HUES64 (cell line): ENCODE measurements around the gene PTPRN2.
A peak's percentile ranks its signal among the peaks of the same experiment; 100 is the strongest.
"Not testable (repeated sequence)": the region's sequence is repeated elsewhere in the genome, so short reads cannot be mapped to it uniquely, and the experiment has no call there.

Experiments used
- H3K27ac ChIP-seq: 2 replicates; pipeline ENCODE4 v1.7.0; 2013; ENCODE audit warnings: low read depth, low read length, inconsistent platforms
- H3K27me3 ChIP-seq: 2 replicates; pipeline ENCODE4 v1.6.1; 2013; ENCODE audit warnings: mild to moderate bottlenecking, low read length; ENCODE audit not compliant: insufficient read depth
- H3K36me3 ChIP-seq: 2 replicates; pipeline ENCODE4 v1.6.1; 2013; ENCODE audit warnings: mild to moderate bottlenecking, low read length; ENCODE audit not compliant: insufficient read depth
- H3K4me1 ChIP-seq: 2 replicates; pipeline ENCODE4 v1.6.1; 2013; ENCODE audit warnings: mild to moderate bottlenecking, low read length, moderate library complexity; ENCODE audit not compliant: insufficient read depth
- H3K4me3 ChIP-seq: 2 replicates; pipeline ENCODE4 v1.5.1; 2013; ENCODE audit warnings: mild to moderate bottlenecking, low read length, moderate library complexity
- H3K9ac ChIP-seq: 2 replicates; pipeline ENCODE4 v1.6.1; 2013; ENCODE audit warnings: mild to moderate bottlenecking, low read depth, low read length
- H3K9me3 ChIP-seq: 2 replicates; pipeline ENCODE4 v1.6.1; 2013; ENCODE audit warnings: low read depth, low read length; ENCODE audit not compliant: insufficient read depth
- whole genome bisulfite sequencing: fragments of 150-250, 120-280 bp; methylation state at CpG from one replicate; pipeline ENCODE4 v1.1.7; 2013; ENCODE audit warnings: missing lambda C conversion rate; 5-methylcytosine and 5-hydroxymethylcytosine counted together

The PTPRN2 gene

DNA sequence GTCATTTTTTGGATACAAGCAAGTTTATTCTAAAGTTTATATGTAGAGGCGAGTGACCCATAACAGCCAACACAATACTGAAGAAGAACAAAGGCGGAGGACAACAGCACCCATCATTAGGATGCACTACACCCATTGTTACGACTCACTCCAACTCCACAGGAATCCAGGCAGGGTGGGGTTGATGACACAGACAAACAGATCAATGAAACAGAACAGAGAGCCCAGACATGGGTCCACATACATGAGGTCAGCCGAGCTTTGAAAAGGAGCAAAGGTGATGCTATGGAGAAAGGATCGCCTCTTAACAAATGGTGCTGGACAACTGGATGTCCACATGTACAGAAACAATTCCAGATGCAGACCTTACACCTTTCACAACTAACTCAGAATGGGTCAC lies 426.4 kb downstream of the PTPRN2 start:
- H3K4me1 ChIP-seq, result no peaks in the 10 kb centered on the region
- WGBS, result 82% methylated on average over 5 of the region's 5 CpGs
- H3K27me3 ChIP-seq, result no peaks in the 10 kb centered on the region
- no peak overlapping the region for H3K27ac ChIP-seq
- peaks cover 89% of the 10 kb centered on the region for H3K9me3 ChIP-seq
- H3K9ac ChIP-seq, result no peak overlapping the region
- H3K4me3 ChIP-seq, result no peak overlapping the region
- no peaks in the 10 kb centered on the region for H3K36me3 ChIP-seq

DNA sequence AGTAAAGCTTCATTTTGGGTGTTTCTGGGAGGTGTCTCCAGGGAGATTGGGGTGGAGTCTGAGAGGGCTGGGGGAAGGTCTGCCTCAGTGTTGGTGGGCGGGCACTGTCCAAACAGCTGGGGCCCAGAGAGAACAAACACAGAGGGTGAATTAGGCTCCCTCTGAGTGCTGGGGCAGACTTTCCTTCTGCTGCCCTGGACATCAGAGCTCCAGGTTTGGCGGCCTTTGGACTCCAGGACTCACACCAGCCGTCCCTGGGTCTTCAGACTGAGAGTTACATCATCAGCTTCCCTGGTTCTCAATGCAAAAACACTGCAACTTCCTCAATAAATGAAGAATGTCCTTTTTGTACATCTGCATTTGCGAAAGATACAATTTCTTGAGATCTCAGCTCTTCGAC lies 427.4 kb downstream of the PTPRN2 start:
- WGBS, result 78% methylated on average over 5 of the region's 5 CpGs

DNA sequence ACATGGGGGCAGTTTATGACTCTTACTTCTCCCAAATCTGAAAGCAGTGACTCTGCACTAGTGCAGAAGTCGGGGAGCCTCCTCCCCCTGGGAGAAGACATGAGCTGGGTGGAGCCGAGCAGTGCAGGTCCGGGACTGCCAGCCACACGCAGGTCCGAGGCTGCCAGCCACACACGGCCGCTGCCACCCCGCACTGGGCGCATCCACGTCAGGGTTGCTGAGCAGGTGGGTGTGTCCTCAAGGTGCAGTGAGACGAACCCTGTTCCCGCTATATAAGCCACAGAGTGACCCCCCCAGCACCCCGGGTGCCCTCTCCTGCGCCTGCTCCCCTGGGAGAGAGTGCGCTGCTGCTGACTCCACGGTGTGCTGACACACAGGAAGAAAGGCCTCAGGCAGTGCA lies 430.2 kb downstream of the PTPRN2 start:
- H3K4me3 ChIP-seq, result no peak overlapping the region
- peaks cover 93% of the 10 kb centered on the region for H3K9me3 ChIP-seq
- no peak overlapping the region for H3K27ac ChIP-seq
- no peak overlapping the region for H3K9ac ChIP-seq
- no peaks in the 10 kb centered on the region for H3K27me3 ChIP-seq
- H3K36me3 ChIP-seq, result no peaks in the 10 kb centered on the region
- H3K4me1 ChIP-seq, result no peaks in the 10 kb centered on the region
- WGBS, result 86% methylated on average over 16 of the region's 16 CpGs

More for the DNA sequence above, 427.4 kb downstream of the PTPRN2 start:
- H3K9me3 ChIP-seq, result peaks cover 91% of the 10 kb centered on the region
- no peak overlapping the region for H3K27ac ChIP-seq
- H3K4me3 ChIP-seq, result no peak overlapping the region
- H3K4me1 ChIP-seq, result no peaks in the 10 kb centered on the region
- H3K27me3 ChIP-seq, result no peaks in the 10 kb centered on the region
- no peak overlapping the region for H3K9ac ChIP-seq
- H3K36me3 ChIP-seq, result no peaks in the 10 kb centered on the region

DNA sequence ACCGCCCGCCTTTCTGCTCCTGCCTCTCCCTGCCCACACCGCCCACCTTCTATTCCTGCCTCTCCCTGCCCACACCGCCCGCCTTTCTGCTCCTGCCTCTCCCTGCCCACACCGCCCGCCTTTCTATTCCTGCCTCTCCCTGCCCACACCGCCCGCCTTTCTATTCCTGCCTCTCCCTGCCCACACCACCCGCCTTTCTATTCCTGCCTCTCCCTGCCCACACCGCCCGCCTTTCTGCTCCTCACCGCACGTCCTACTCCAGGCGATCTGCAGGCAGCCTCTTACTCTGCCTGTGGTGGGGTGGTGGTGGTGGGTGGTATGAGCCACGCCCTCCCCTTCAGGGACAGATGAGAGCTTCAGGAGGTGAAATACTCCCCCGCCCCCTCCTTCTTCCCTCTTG lies 436.4 kb downstream of the PTPRN2 start:
- 74% methylated on average over 12 of the region's 17 CpGs for WGBS
- H3K27me3 ChIP-seq, H3K36me3 ChIP-seq, H3K9ac ChIP-seq, H3K4me1 ChIP-seq, H3K4me3 ChIP-seq, H3K27ac ChIP-seq: not testable (repeated sequence)
- H3K9me3 ChIP-seq, result peaks cover 88% of the 10 kb centered on the region

DNA sequence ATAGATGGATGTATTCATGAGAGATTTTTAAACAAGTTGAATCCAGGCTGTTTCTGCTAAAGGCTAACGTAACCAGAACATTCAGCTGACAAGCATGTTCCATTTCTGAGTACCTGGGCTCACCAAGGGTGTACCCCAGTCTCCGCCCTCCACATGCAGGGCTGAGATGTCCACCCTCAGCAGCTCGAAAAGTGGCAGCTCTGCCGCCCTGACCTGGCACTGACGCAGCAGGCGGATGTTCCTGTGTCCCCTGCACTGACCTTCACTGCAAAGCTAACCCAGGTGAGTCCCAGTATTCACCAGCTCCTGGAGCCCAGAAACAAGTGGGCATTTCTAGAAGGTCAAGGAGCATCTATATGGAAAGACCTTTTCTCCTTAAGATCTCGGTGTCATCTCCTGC lies 437.4 kb downstream of the PTPRN2 start:
- Histone ChIP-seq H3K4me1 (no peaks in the 10 kb centered on the region), H3K4me3 (no peak overlapping the region), H3K9me3 (peaks cover 88% of the 10 kb centered on the region), H3K27ac (no peak overlapping the region), H3K27me3 (no peaks in the 10 kb centered on the region), H3K9ac (no peak overlapping the region), H3K36me3 (peaks cover 2% of the 10 kb centered on the region; the same call in 1 of the 2 replicates)
- WGBS, result 91% methylated on average over 7 of the region's 7 CpGs

DNA sequence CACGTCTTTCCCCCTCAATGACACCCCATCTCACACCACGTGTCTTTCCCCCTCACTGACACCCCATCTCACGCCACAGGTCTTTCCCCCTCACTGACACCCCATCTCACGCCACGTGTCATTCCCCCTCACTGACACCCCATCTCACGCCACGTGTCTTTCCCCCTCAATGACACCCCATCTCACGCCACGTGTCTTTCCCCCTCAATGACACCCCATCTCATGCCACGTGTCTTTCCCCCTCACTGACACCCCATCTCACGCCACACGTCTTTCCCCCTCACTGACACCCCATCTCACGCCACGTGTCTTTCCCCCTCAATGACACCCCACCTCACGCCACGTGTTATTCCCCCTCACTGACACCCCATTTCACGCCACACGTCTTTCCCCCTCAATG lies 440.2 kb downstream of the PTPRN2 start:
- not testable (repeated sequence) for H3K27me3 ChIP-seq, H3K4me1 ChIP-seq, H3K27ac ChIP-seq, H3K36me3 ChIP-seq, H3K9ac ChIP-seq
- Histone ChIP-seq H3K9me3 (peaks cover 88% of the 10 kb centered on the region), H3K4me3 (peak overlapping the region; percentile 26)
- WGBS, result 89% methylated on average over 18 of the region's 18 CpGs

DNA sequence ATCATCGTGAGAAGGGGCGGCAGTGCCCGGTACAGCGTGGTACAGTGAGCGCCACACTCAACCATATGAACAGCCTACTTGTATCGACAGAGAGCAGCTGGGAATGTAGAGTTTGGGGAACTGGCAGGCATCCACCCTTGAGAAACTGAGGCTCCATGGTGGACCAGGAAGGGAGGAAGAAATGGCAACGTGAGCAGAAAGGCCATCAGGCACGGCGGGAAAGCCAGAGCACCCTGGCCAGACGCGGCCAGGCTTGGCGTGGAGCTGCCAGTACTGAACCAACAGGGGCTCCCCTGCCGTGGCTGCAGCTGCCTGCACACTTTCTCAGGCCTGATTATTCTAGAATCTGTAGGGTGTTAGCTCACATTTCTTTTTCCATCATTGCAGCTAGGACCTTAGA lies 442.3 kb downstream of the PTPRN2 start:
- Histone ChIP-seq H3K9me3 (peaks cover 92% of the 10 kb centered on the region), H3K9ac (no peak overlapping the region), H3K27me3 (no peaks in the 10 kb centered on the region), H3K36me3 (peaks cover 2% of the 10 kb centered on the region; the same call in 1 of the 2 replicates), H3K27ac (no peak overlapping the region), H3K4me1 (no peaks in the 10 kb centered on the region), H3K4me3 (no peak overlapping the region)
- 94% methylated on average over 13 of the region's 13 CpGs for WGBS

DNA sequence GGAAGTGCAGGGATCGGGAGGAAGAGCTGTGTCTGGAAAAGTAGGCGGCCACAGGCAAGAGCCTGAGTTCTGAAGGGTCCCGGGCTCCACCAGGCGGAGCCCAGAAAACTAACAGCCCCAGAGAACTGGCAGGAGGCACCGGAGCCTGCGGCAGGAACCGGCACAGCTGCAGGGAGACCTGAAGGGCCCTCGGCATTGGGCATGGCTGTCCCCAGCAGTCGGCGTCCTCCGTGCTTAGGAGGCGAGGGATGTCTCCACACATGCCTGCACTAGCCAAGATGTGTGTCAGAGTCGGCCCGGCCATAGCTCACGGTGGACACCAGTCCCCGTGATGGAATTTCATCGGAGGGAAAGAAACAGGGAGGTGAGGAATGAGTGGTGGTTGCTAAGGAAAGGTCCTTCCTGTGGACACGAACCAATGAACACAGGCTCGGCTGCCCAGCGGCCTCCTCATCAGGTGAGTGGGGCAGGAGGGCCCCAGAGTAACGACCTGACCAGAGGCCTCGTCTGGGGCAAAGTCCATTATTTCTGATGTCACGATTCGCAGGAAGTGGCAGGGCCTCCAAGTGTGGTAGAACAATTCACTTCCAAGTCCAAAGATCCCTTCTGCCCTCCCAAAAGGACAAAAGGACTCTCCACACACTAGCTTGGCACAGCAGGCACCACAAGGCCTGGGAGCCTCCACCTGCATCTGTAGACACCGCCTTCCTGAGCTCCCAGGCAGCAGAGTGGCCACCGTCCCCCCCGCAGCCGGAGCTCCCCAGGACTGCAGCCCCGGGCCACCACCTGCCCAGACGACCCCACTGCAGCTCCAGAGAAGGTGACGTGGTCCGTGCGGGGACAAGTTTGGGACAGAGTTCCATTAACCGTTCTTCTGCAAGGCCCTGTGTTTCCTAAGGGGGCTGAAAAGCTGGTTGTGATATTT lies 444.2 kb downstream of the PTPRN2 start:
- Histone ChIP-seq H3K36me3 (peaks cover 2% of the 10 kb centered on the region; the same call in 1 of the 2 replicates), H3K27ac (no peak overlapping the region), H3K4me3 (no peak overlapping the region), H3K4me1 (no peaks in the 10 kb centered on the region), H3K27me3 (no peaks in the 10 kb centered on the region), H3K9ac (no peak overlapping the region), H3K9me3 (peaks cover 95% of the 10 kb centered on the region)
- 91% methylated on average over 34 of the region's 34 CpGs for WGBS

DNA sequence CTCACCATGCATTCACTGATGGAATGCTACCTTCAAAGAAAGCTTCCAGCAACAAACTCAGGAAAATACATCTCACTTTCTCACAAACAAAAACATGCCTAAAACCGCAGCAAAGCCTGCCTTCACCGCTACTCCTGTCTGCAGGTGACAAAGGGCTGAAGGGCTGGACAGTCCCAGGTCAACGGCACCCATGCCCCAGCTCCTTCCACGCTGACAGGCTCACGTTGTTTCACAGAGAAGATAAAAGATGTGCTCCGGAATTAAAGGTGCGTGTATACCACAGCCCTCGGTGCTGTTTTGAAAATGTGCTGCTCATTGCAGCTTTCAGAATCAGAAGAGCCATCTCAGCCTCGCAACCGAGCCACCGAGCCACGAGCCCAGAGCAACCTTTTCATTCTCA lies 445.0 kb downstream of the PTPRN2 start:
- H3K9me3 ChIP-seq, result peaks cover 96% of the 10 kb centered on the region
- no peak overlapping the region for H3K9ac ChIP-seq
- H3K4me3 ChIP-seq, result no peak overlapping the region
- no peaks in the 10 kb centered on the region for H3K4me1 ChIP-seq
- peaks cover 2% of the 10 kb centered on the region; the same call in 1 of the 2 replicates for H3K36me3 ChIP-seq
- no peak overlapping the region for H3K27ac ChIP-seq
- H3K27me3 ChIP-seq, result no peaks in the 10 kb centered on the region
- WGBS, result 84% methylated on average over 12 of the region's 12 CpGs

DNA sequence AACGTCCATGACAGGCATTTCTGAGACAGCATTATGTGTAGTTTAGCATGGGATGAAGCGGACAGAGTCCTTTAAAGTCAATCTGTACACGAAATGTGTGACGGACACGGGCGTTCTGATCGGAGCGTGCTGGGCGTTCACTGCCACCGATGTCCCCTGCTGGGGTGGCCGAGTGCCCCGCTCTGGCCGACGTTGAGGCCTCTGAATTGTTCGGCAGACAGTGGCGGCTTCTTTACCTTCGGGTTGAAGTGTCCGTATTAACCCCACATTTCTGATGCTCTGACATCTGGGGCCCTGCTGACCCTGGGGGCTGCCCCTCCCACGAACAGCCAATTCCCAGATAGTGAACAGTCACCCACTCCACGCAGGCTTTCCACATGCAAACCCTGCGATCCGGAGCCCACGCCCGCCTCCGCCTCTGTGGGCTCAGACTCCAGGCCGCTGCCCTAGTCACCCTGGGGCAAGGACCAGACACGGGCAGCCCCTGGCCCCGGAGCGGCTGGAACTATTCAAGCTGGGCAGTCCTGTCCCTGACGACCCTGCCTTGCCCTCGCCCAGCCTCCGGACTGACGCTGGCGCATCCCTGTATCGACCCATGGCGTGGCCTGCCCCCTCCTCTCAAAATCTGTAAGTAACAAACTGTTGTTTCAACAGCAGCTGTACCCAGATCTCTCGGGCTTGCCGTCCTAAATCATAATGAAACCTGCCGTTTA lies 445.7 kb downstream of the PTPRN2 start:
- Histone ChIP-seq H3K9me3 (peaks cover 95% of the 10 kb centered on the region), H3K9ac (no peak overlapping the region), H3K27ac (no peak overlapping the region), H3K36me3 (no peaks in the 10 kb centered on the region), H3K4me3 (no peak overlapping the region), H3K27me3 (no peaks in the 10 kb centered on the region), H3K4me1 (no peaks in the 10 kb centered on the region)
- 90% methylated on average over 39 of the region's 39 CpGs for WGBS

DNA sequence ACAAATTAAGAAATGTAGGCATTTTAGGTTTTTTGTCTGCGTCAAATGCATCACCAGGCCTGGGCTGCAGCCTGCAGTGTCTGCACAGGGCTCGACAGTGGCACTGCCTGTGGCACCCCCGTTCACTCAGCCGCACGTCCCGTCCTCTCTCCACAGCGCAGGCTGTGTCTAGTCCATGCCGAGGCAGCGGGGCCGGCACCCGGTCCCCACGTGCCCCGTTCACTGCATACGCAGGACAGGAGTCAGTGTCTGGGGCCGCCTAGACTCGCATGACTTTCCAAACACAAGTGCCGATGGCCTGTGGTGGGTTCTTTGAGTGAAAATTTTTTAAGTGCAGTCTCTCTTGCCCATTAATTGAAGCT lies 446.4 kb downstream of the PTPRN2 start:
- Histone ChIP-seq H3K9me3 (peaks cover 98% of the 10 kb centered on the region), H3K4me1 (no peaks in the 10 kb centered on the region), H3K9ac (no peak overlapping the region), H3K36me3 (no peaks in the 10 kb centered on the region), H3K27me3 (no peaks in the 10 kb centered on the region), H3K27ac (no peak overlapping the region), H3K4me3 (no peak overlapping the region)
- WGBS, result 92% methylated on average over 17 of the region's 17 CpGs
